Keratinocyte (primary cell): ENCODE data around the gene KIF20A. TPM values are rescaled to one million over a fixed set of nuclear protein-coding genes. Genes with fewer than 3 reads are reported as not detected.

ENCODE experiments used
- DNase-seq: peaks from one replicate; pipeline ENCODE4 v3.0.0-alpha.2; 2011; ENCODE audit warnings: low read depth, missing footprints, low spot score
- FAIRE-seq: peaks from 2 replicates; lab custom pipeline; 2011; peaks lifted over from hg19 to GRCh38; lab: Jason Lieb, UNC
- H2AFZ ChIP-seq: 2 replicates; pipeline ENCODE4 v1.6.0; 2012; ENCODE audit warnings: low read length, control low read depth, inconsistent platforms; ENCODE audit not compliant: control insufficient read depth
- H3K27ac ChIP-seq: 2 replicates; pipeline ENCODE4 v1.5.1; 2011; ENCODE audit warnings: low read length; ENCODE audit not compliant: control insufficient read depth, insufficient read depth
- H3K27me3 ChIP-seq: 3 replicates; pipeline ENCODE4 v1.6.0; 2011; ENCODE audit warnings: low read length; ENCODE audit not compliant: control insufficient read depth, insufficient read depth; ENCODE audit errors: extremely low read depth
- H3K36me3 ChIP-seq, 2 experiments: 2 replicates in 1 of 2; 3 replicates in 1 of 2; pipeline ENCODE4 v1.5.1; 2011; ENCODE audit warnings: low read length in 2 of 2, mild to moderate bottlenecking in 1 of 2; ENCODE audit not compliant: control insufficient read depth in 2 of 2, insufficient read depth in 2 of 2; ENCODE audit errors: extremely low read depth in 1 of 2
- H3K4me1 ChIP-seq: 3 replicates; pipeline ENCODE4 v1.5.1; 2011; ENCODE audit warnings: low read length; ENCODE audit not compliant: control insufficient read depth, insufficient read depth; ENCODE audit errors: extremely low read depth
- H3K4me2 ChIP-seq: 3 replicates; pipeline ENCODE4 v1.6.0; 2011; ENCODE audit warnings: low read depth, low read length; ENCODE audit not compliant: control insufficient read depth, insufficient read depth; ENCODE audit errors: extremely low read depth
- H3K4me3 ChIP-seq, 3 experiments: fragments of 200-600 bp in 1 of 3; sonication (generic) in 1 of 3; 2 replicates in 2 of 3; 3 replicates in 1 of 3; pipeline ENCODE4 v1.5.1; 2011 to 2016; ENCODE audit warnings: low read length in 3 of 3, mild to moderate bottlenecking in 3 of 3, control low read depth in 2 of 3, inconsistent platforms in 1 of 3, low read depth in 1 of 3, mixed read lengths in 1 of 3, mixed run types in 1 of 3, moderate library complexity in 1 of 3; ENCODE audit not compliant: control insufficient read depth in 2 of 3, insufficient read depth in 2 of 3; ENCODE audit errors: extremely low read depth in 1 of 3
- H3K79me2 ChIP-seq: 2 replicates; pipeline ENCODE4 v1.6.0; 2012; ENCODE audit warnings: low read length; ENCODE audit not compliant: control insufficient read depth, insufficient read depth
- H3K9ac ChIP-seq: 3 replicates; pipeline ENCODE4 v1.6.0; 2011; ENCODE audit warnings: low read length; ENCODE audit not compliant: control insufficient read depth, insufficient read depth; ENCODE audit errors: extremely low read depth
- H3K9me1 ChIP-seq: 3 replicates; pipeline ENCODE4 v1.6.0; 2011; ENCODE audit warnings: low read length; ENCODE audit not compliant: control insufficient read depth, insufficient read depth; ENCODE audit errors: extremely low read depth
- H3K9me3 ChIP-seq: 2 replicates; pipeline ENCODE4 v1.5.1; 2012; ENCODE audit warnings: low read depth, low read length; ENCODE audit not compliant: control insufficient read depth
- H4K20me1 ChIP-seq: 3 replicates; pipeline ENCODE4 v1.6.0; 2011; ENCODE audit warnings: low read length; ENCODE audit not compliant: control insufficient read depth, insufficient read depth; ENCODE audit errors: extremely low read depth
- CTCF ChIP-seq, 3 experiments: IDR thresholded peaks in 1 of 3; conservative IDR thresholded peaks in 1 of 3; optimal IDR thresholded peaks in 1 of 3; 2 replicates in 2 of 3; 3 replicates in 1 of 3; pipeline versions ENCODE3 to v1.5.1; 2011; ENCODE audit warnings: low read length in 3 of 3, mild to moderate bottlenecking in 3 of 3, moderate library complexity in 2 of 3, control low read depth in 1 of 3, inconsistent platforms in 1 of 3; ENCODE audit not compliant: insufficient read depth in 2 of 3; ENCODE audit errors: extremely low read depth in 1 of 3
- EZH2 ChIP-seq: IDR thresholded peaks from one replicate; pipeline ENCODE4 v1.6.1; 2012; ENCODE audit warnings: inconsistent platforms, mild to moderate bottlenecking, low read length, moderate library complexity
- dilution Hi-C: fragments of 300-500 bp; cut with MboI; formaldehyde crosslinking; loops from one replicate; pipeline ENCODE4 v1.7.0; 2020; ENCODE audit warnings: low sequenced_read_pairs; ENCODE audit not compliant: extremely low pct_ligation_motif_present
- polyA plus RNA-seq, 5 experiments: library from polyadenylated mRNA; depleted of rRNA in 3 of 5; stranded (reverse) in 3 of 5; stranded (forward) in 1 of 5; unstranded in 1 of 5; fragments of >200 nt; gene quantifications; 1 replicate in 1 of 5; 2 replicates in 3 of 5; 3 replicates in 1 of 5; pipeline versions ENCODE4 v1.2.1 to v1.2.3, GENCODE V29; 2011 to 2012; ENCODE audit warnings: missing spikeins in 2 of 5, low read depth in 1 of 5, low replicate concordance in 1 of 5

The KIF20A gene
- polyA plus RNA-seq, 1 donor (not counting 4 experiments of a cell fraction or from before 2014, with no cell fraction given) = 17.1 TPM

GRCh38 chr5:138160706-138161105 lies 18.2 kb upstream of the KIF20A start:
- H3K4me2 ChIP-seq = no peak overlapping the region
- no peak overlapping the region for H3K9ac ChIP-seq
- no peaks in the 10 kb centered on the region for H4K20me1 ChIP-seq
- H3K4me3 ChIP-seq = no peak overlapping the region
- no peak overlapping the region for H2AFZ ChIP-seq
- H3K4me1 ChIP-seq = no peaks in the 10 kb centered on the region
- no peaks in the 10 kb centered on the region for H3K27me3 ChIP-seq
- peaks cover 50% of the 10 kb centered on the region in 2 experiments for H3K36me3 ChIP-seq
- no peaks in the 10 kb centered on the region for H3K9me1 ChIP-seq
- DNase-seq (no peak), FAIRE-seq (no peak)
- no peak overlapping the region for H3K27ac ChIP-seq
- TF ChIP-seq CTCF (optimal IDR thresholded peaks at IDR 0.05 in 1 of 3, IDR thresholded peaks at IDR 0.05 in 1 of 3, conservative IDR thresholded peaks at IDR 0.05 in 1 of 3; ENCODE audit: extremely low read depth in 1 of 3, insufficient read depth in 2 of 3, low read length in 3 of 3) = no peak
- TF ChIP-seq EZH2 = no peak
- no peaks in the 10 kb centered on the region for H3K79me2 ChIP-seq
- dilution Hi-C loops = no loop called here
- no peaks in the 10 kb centered on the region for H3K9me3 ChIP-seq

GRCh38 chr5:138163721-138164120 lies 15.2 kb upstream of the KIF20A start:
- Histone ChIP-seq H3K27ac (no peak overlapping the region), H3K36me3 (peaks cover 46 to 58% of the 10 kb centered on the region in 2 experiments), H3K4me1 (no peaks in the 10 kb centered on the region), H2AFZ (no peak overlapping the region), H3K9me3 (no peaks in the 10 kb centered on the region), H3K4me2 (no peak overlapping the region), H3K4me3 (no peak overlapping the region), H3K79me2 (no peaks in the 10 kb centered on the region), H4K20me1 (no peaks in the 10 kb centered on the region), H3K9me1 (no peaks in the 10 kb centered on the region), H3K27me3 (no peaks in the 10 kb centered on the region), H3K9ac (no peak overlapping the region)
- TF ChIP-seq EZH2 (no peak), CTCF (optimal IDR thresholded peaks at IDR 0.05 in 1 of 3, IDR thresholded peaks at IDR 0.05 in 1 of 3, conservative IDR thresholded peaks at IDR 0.05 in 1 of 3; ENCODE audit: extremely low read depth in 1 of 3, insufficient read depth in 2 of 3, low read length in 3 of 3) (no peak)
- DNase-seq = no peak
- dilution Hi-C loops = no loop called here
- FAIRE-seq = no peak
